SK-N-SH (cell line): ENCODE measurements around the gene NRARP.

Experiments
- CTCF ChIP-seq: fragments of 200-600 bp; sonication (generic); IDR thresholded peaks from 2 replicates; pipeline ENCODE4 v1.6.1; 2017; ENCODE audit warnings: antibody characterized with exemption, mild to moderate bottlenecking, moderate library complexity
- MEF2A ChIP-seq: IDR thresholded peaks from 2 replicates; pipeline ENCODE4 v1.4.0; 2012; ENCODE audit warnings: low read depth, borderline replicate concordance
- NRF1 ChIP-seq: IDR thresholded peaks from 2 replicates; pipeline ENCODE4 v1.6.1; 2012; ENCODE audit warnings: low read depth, mild to moderate bottlenecking, low read length
- POLR2AphosphoS5 ChIP-seq: IDR thresholded peaks from 2 replicates; pipeline ENCODE4 v1.6.1; 2012; ENCODE audit warnings: low read depth, low read length
- USF2 ChIP-seq: fragments of 150-350 bp; IDR thresholded peaks from 2 replicates; pipeline ENCODE4 v1.6.1; 2017; ENCODE audit warnings: antibody characterized with exemption, low read length, low read depth, borderline replicate concordance

- TF ChIP-seq USF2 (no peak), CTCF (no peak), MEF2A (no peak), NRF1 (no peak), POLR2AphosphoS5 (no peak)
These were observed 6.0 kb downstream of the NRARP start for GRCh38 chr9:137295849-137296669.
